Muscle layer of duodenum (tissue), 2 donors: ENCODE results near the gene SULT2B1.
A peak's percentile ranks its signal among the peaks of the same experiment; 100 is the strongest.
"Not testable (repeated sequence)": the region's sequence is repeated elsewhere in the genome, so short reads cannot be mapped to it uniquely, and the experiment has no call there.

Experiments
- H3K27ac ChIP-seq: one replicate; pipeline ENCODE4 v1.7.0; 2013; ENCODE audit warnings: mild to moderate bottlenecking, low read length
- H3K27me3 ChIP-seq: one replicate; pipeline ENCODE4 v1.7.0; 2013; ENCODE audit warnings: low read depth, mild to moderate bottlenecking, control low read depth, low read length
- H3K36me3 ChIP-seq, 2 donors: one replicate each; pipeline ENCODE4 v1.7.0; 2013; ENCODE audit warnings: low read length in 2 of 2, control low read depth in 1 of 2, mild to moderate bottlenecking in 1 of 2; ENCODE audit not compliant: insufficient read depth in 2 of 2, control insufficient read depth in 1 of 2
- H3K4me1 ChIP-seq, 2 donors: one replicate each; pipeline ENCODE4 v1.7.0; 2013; ENCODE audit warnings: low read length in 2 of 2, mild to moderate bottlenecking in 2 of 2, control low read depth in 1 of 2, moderate library complexity in 1 of 2; ENCODE audit not compliant: insufficient read depth in 2 of 2, control insufficient read depth in 1 of 2
- H3K4me3 ChIP-seq, 2 donors: one replicate each; pipeline ENCODE4 v1.7.0; 2013; ENCODE audit warnings: low read length in 2 of 2, low read depth in 1 of 2, mild to moderate bottlenecking in 1 of 2
- H3K9me3 ChIP-seq, 2 donors: one replicate each; pipeline ENCODE4 v1.7.0; 2013; ENCODE audit warnings: low read length in 2 of 2, control low read depth in 1 of 2, mild to moderate bottlenecking in 1 of 2; ENCODE audit not compliant: control insufficient read depth in 1 of 2
- donor health status: healthy.

Gene SULT2B1

DNA sequence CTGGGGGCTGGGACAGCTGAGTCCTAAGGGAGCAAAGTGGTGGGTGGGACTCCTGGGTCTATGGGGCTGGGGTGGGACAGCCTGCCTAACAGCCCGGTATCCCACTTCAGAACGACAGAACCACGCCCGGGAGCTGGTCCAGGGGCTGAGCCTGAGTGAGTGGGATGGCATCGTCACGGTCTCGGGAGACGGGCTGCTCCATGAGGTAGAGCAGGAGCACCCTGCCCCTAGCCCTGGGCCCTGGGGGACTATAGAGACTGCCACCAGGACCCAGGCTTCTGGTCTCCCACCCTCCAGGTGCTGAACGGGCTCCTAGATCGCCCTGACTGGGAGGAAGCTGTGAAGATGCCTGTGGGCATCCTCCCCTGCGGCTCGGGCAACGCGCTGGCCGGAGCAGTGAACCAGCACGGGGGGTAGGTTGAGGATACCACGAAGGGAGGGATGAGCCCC, 75.9 kb downstream of the SULT2B1 start:
- H3K4me3 ChIP-seq = no peak overlapping the region
- H3K36me3 ChIP-seq = peaks cover 4 to 17% of the 10 kb centered on the region in 2 donors
- H3K9me3 ChIP-seq = no peaks in the 10 kb centered on the region
- H3K4me1 ChIP-seq = peaks cover 14 to 56% of the 10 kb centered on the region in 2 donors
- H3K27ac ChIP-seq = peak overlapping the region; percentile 39
- H3K27me3 ChIP-seq = no peaks in the 10 kb centered on the region

DNA sequence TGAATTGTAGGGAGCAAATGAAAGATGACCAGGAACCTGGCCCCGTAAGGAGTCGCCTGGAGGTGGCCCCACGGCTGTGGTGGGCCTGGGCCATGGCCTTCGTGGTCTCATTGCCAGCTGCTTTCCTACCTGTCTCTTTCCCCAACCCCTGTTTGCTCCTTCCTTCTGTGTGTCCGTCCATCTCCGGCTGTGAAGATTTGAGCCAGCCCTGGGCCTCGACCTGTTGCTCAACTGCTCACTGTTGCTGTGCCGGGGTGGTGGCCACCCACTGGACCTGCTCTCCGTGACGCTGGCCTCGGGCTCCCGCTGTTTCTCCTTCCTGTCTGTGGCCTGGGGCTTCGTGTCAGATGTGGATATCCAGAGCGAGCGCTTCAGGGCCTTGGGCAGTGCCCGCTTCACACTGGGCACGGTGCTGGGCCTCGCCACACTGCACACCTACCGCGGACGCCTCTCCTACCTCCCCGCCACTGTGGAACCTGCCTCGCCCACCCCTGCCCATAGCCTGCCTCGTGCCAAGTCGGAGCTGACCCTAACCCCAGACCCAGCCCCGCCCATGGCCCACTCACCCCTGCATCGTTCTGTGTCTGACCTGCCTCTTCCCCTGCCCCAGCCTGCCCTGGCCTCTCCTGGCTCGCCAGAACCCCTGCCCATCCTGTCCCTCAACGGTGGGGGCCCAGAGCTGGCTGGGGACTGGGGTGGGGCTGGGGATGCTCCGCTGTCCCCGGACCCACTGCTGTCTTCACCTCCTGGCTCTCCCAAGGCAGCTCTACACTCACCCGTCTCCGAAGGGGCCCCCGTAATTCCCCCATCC, 76.7 kb downstream of the SULT2B1 start:
- Histone ChIP-seq H3K27ac (no peak overlapping the region), H3K9me3 (no peaks in the 10 kb centered on the region), H3K36me3 (peaks cover 4 to 17% of the 10 kb centered on the region in 2 donors), H3K4me3 (no peak overlapping the region), H3K27me3 (no peaks in the 10 kb centered on the region), H3K4me1 (peaks cover 14 to 57% of the 10 kb centered on the region in 2 donors)

GRCh38 chr19:48629297-48629598, 77.3 kb downstream of the SULT2B1 start:
- Histone ChIP-seq H3K27ac (no peak overlapping the region), H3K4me3 (no peak overlapping the region), H3K36me3 (peaks cover 4 to 17% of the 10 kb centered on the region in 2 donors), H3K9me3 (no peaks in the 10 kb centered on the region), H3K27me3 (no peaks in the 10 kb centered on the region), H3K4me1 (peaks cover 17 to 60% of the 10 kb centered on the region in 2 donors)

DNA sequence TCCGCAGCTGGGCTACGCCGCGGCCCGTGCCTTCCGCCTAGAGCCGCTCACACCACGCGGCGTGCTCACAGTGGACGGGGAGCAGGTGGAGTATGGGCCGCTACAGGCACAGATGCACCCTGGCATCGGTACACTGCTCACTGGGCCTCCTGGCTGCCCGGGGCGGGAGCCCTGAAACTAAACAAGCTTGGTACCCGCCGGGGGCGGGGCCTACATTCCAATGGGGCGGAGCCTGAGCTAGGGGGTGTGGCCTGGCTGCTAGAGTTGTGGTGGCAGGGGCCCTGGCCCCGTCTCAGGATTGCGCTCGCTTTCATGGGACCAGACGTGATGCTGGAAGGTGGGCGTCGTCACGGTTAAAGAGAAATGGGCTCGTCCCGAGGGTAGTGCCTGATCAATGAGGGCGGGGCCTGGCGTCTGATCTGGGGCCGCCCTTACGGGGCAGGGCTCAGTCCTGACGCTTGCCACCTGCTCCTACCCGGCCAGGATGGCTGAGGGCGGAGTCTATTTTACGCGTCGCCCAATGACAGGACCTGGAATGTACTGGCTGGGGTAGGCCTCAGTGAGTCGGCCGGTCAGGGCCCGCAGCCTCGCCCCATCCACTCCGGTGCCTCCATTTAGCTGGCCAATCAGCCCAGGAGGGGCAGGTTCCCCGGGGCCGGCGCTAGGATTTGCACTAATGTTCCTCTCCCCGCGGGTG, 77.8 kb downstream of the SULT2B1 start:
- Histone ChIP-seq H3K27ac (peak overlapping the region; percentile 23), H3K27me3 (no peaks in the 10 kb centered on the region), H3K36me3 (peaks cover 4 to 17% of the 10 kb centered on the region in 2 donors), H3K4me1 (peaks cover 18 to 59% of the 10 kb centered on the region in 2 donors), H3K9me3 (no peaks in the 10 kb centered on the region), H3K4me3 (peak overlapping the region in 1 of 2 donors; percentile 29)

DNA sequence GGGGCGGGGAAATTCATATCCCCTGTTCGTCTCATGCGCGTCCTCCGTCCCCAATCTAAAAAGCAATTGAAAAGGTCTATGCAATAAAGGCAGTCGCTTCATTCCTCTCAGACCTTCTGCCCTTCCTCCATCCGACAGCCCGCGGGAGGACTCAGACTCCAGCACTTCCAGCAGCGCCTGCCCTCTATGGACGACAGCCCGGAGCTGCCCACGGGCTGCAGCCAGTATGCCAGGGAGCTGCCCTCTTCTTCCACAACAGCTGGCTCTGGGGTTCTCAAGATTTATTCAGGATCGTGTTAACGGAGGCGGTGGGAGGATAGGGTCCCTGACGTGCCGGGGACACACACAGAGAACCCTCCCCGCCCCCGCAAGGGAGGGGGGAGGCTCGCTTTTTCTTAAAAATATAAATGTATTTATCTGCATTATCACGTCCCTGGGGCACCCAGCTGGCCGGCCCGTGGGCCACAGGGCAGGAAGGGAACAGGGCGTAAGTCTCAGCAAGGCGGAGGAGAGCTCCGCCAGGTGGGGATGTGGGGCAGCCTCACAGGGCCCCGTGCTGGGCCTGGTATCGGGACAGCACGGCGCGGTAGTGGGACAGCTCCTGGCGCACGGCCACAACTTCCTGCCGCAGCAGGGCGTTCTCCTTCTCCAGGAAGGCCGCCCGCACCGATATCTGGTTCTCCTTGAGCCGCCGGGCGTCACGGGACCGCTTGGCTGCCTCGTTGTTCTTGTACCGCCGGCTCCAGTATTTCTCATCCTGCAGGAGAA, 78.5 kb downstream of the SULT2B1 start:
- H3K9me3 ChIP-seq = no peaks in the 10 kb centered on the region
- peak overlapping the region; percentile 23 for H3K27ac ChIP-seq
- H3K4me1 ChIP-seq = peaks cover 18 to 58% of the 10 kb centered on the region in 2 donors
- H3K36me3 ChIP-seq = peaks cover 4 to 17% of the 10 kb centered on the region in 2 donors
- peak overlapping the region in 1 of 2 donors; percentile 29 for H3K4me3 ChIP-seq
- no peaks in the 10 kb centered on the region for H3K27me3 ChIP-seq

- Histone ChIP-seq H3K9me3 (no peaks in the 10 kb centered on the region), H3K4me1 (peaks cover 18 to 54% of the 10 kb centered on the region in 2 donors), H3K27me3 (no peaks in the 10 kb centered on the region), H3K36me3 (peaks cover 4 to 10% of the 10 kb centered on the region in 2 donors), H3K27ac (no peak overlapping the region), H3K4me3 (peak overlapping the region in 1 of 2 donors; percentile 24)
These were observed 79.3 kb downstream of the SULT2B1 start for GRCh38 chr19:48631225-48631624.

DNA sequence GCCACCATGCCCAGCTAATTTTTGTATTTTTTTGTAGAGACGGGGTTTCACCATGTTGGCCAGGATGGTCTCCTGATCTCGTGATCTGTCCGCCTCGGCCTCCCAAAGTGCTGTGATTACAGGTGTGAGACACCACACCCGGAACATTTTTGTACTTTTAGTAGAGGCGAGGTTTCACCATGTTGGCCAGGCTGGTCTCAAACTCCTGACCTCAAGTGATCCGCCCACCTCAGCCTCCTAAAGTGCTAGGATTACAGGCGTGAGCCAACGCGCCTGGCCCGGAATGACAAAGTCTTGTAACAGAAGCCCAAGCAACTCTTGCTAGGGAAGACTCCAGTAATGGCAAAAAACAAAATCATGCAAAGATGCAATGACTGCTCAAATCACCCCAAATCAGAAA, 80.3 kb downstream of the SULT2B1 start:
- not testable (repeated sequence) for H3K27me3 ChIP-seq, H3K36me3 ChIP-seq, H3K27ac ChIP-seq, H3K4me3 ChIP-seq, H3K9me3 ChIP-seq
- peaks cover 18 to 54% of the 10 kb centered on the region in 2 donors for H3K4me1 ChIP-seq

- Histone ChIP-seq H3K4me3 (no peak overlapping the region), H3K4me1 (peaks cover 18 to 54% of the 10 kb centered on the region in 2 donors), H3K27ac (no peak overlapping the region)
These were observed 80.7 kb downstream of the SULT2B1 start for GRCh38 chr19:48632692-48633147.

DNA sequence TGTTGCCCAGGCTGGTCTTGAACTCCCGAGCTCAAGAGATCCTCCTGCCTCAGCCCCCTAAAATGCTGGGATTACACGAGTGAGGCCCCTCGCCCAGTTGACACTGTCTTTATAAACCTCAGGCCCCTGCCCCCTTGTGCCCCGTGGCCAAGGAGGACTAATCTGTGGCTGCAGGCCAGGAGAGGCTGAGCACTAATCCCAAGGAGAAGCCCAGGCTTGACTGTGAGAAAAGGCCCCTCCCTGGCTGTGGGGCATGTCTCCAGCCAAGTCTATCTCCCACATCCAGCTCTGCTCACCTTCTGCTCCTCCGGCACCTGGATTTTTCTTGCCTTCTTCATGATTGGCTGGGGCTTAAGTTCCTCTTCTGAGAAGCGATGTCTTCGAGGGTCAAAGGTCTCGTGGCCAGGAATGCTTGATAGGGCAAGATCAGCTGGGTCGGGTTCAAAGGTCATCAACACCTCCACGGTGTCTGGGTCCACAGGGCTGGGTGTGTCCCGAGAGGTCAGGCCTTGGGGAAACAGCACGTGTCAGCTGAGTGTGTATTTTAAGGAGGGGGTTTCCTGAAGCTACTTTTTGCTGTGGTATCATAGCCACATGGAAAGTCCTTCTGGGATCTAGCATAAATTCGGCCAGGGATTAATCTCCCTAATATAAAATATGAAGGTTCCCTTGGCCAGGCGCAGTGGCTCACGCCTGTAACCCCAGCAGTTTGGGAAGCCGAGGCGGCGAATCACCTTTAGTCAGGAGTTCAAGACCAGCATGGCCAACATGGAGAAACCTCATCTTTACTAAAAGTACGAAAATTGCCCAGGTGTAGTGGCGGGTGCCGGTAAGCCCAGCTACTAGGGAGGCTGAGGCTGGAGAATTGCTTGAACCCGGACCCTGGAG, 81.4 kb downstream of the SULT2B1 start:
- Histone ChIP-seq H3K27ac (peak overlapping the region; percentile 56), H3K9me3 (no peaks in the 10 kb centered on the region), H3K36me3 (peaks cover 4 to 9% of the 10 kb centered on the region in 2 donors), H3K4me3 (peak overlapping the region in 1 of 2 donors; percentile 96), H3K4me1 (peaks cover 19 to 56% of the 10 kb centered on the region in 2 donors), H3K27me3 (no peaks in the 10 kb centered on the region)

More at GRCh38 chr19:48632692-48633147, 80.7 kb downstream of the SULT2B1 start:
- peaks cover 4 to 9% of the 10 kb centered on the region in 2 donors for H3K36me3 ChIP-seq
- H3K27me3 ChIP-seq = no peaks in the 10 kb centered on the region
- no peaks in the 10 kb centered on the region for H3K9me3 ChIP-seq

- H3K27me3 ChIP-seq = no peaks in the 10 kb centered on the region
- peak overlapping the region; percentile 49 to 96 for H3K4me3 ChIP-seq
- H3K36me3 ChIP-seq = peaks cover 4 to 9% of the 10 kb centered on the region in 2 donors
- no peaks in the 10 kb centered on the region for H3K9me3 ChIP-seq
- H3K27ac ChIP-seq = peak overlapping the region; percentile 71
- peaks cover 24 to 62% of the 10 kb centered on the region in 2 donors for H3K4me1 ChIP-seq
These were observed 82.0 kb downstream of the SULT2B1 start for GRCh38 chr19:48634036-48634342.
